Suprapubic skin (tissue), 4 donors: ENCODE measurements around the gene IQCE. TPM values are rescaled to one million over a fixed set of nuclear protein-coding genes. Genes with fewer than 3 reads are reported as not detected.
"Not testable (repeated sequence)": the region's sequence is repeated elsewhere in the genome, so short reads cannot be mapped to it uniquely, and the experiment has no call there.

ENCODE experiments used
- DNase-seq, 2 donors: peaks; one replicate each; pipeline ENCODE4 v3.0.0-alpha.2; 2019; ENCODE audit warnings: low spot score in 2 of 2
- H3K27ac ChIP-seq: fragments of 200-600 bp; sonication (generic); one replicate; pipeline ENCODE4 v1.5.1; 2019
- H3K27me3 ChIP-seq: fragments of 200-600 bp; sonication (generic); one replicate; pipeline ENCODE4 v1.5.1; 2019
- H3K36me3 ChIP-seq: fragments of 200-600 bp; sonication (generic); one replicate; pipeline ENCODE4 v1.5.1; 2019
- H3K4me1 ChIP-seq: fragments of 200-600 bp; sonication (generic); one replicate; pipeline ENCODE4 v1.5.1; 2019
- H3K4me3 ChIP-seq: fragments of 200-600 bp; sonication (generic); one replicate; pipeline ENCODE4 v1.5.1; 2019; ENCODE audit warnings: mild to moderate bottlenecking
- H3K9me3 ChIP-seq: fragments of 200-600 bp; sonication (generic); one replicate; pipeline ENCODE4 v1.5.1; 2019
- EP300 ChIP-seq: sonication (generic); formaldehyde crosslinking; IDR thresholded peaks from one replicate; pipeline ENCODE4 v1.6.1; 2017; ENCODE audit warnings: antibody characterized with exemption
- POLR2A ChIP-seq, 2 donors: fragments of 450-650 bp; IDR thresholded peaks; one replicate each; pipeline ENCODE4 v1.6.1; 2017; ENCODE audit warnings: antibody characterized with exemption in 2 of 2, mild to moderate bottlenecking in 2 of 2, moderate library complexity in 2 of 2
- POLR2AphosphoS5 ChIP-seq, 3 donors: sonication (generic); formaldehyde crosslinking; IDR thresholded peaks; one replicate each; pipeline ENCODE4 v1.6.1; 2017; ENCODE audit warnings: antibody characterized with exemption in 3 of 3
- WGBS: methylation state at CpG from one replicate; pipeline ENCODE4 v1.1.5; 2018; 5-methylcytosine and 5-hydroxymethylcytosine counted together
- total RNA-seq, 4 donors: library from RNA; depleted of rRNA; stranded (reverse); fragments of >200 nt; gene quantifications; one replicate each; pipeline ENCODE4 v1.1.0, GENCODE V29; 2016
- TF ChIP-seq, protein P1 (sequence below), 2 donors: fragments of 200-600 bp in 1 of 2; fragments of 450-650 bp in 1 of 2; sonication (generic) in 1 of 2; IDR thresholded peaks; one replicate each; pipeline ENCODE4 v1.5.1; 2016 to 2019; ENCODE audit warnings: antibody characterized with exemption in 2 of 2, mild to moderate bottlenecking in 1 of 2, moderate library complexity in 1 of 2

Gene IQCE
- total RNA-seq, 4 donors from 2014 or later, result 10.1 to 18.8 (median 15.7) TPM

DNA sequence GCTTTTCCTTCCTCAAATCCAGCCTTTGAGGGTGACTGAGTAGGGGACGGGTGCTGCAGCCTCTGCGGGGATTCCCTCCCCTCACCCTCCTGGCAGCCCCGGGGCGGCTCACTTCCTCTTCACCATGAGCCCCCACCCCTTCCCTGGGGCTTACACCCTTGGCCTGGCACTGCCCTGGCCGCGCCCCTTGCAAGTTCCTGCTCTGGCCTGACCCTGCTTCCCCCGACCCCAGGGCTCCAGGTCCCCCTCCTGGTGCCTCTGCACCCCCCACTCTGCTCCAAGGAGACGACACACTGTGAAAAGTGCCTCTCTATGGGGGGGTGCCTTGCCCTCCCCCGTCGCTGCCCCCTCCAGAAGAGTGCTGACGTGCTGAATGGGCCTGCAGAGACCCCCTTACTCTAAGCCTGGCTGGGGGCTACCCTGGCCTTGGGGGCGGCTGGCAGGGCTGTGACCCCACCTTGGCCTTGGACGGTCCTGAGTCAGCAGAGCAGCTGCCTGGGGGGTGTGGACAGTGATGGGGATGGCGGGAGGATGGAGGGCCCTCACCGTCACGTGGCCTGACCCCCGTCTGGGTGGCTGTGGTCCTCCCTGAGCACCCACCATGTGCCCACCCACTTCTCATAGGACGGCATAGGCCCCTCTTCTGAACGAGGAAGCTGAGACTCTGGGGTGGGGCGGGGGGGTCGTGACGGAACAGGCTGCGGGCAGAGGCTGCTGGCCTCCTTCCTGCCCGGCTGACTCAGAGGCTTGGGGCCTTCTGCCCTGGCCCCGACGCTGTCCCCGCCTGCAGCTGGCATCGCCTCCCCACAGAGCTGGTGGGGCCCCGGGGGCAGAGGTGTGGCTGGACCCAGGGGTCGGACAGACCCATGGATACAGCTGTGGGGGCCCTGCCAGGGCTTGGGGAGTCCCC is 29.4 kb upstream of the IQCE start:
- TF ChIP-seq POLR2A (IDR thresholded peaks at IDR 0.05) (no peak), POLR2AphosphoS5 (IDR thresholded peaks at IDR 0.05) (no peak), EP300 (no peak)
- TF ChIP-seq, protein P1, sequence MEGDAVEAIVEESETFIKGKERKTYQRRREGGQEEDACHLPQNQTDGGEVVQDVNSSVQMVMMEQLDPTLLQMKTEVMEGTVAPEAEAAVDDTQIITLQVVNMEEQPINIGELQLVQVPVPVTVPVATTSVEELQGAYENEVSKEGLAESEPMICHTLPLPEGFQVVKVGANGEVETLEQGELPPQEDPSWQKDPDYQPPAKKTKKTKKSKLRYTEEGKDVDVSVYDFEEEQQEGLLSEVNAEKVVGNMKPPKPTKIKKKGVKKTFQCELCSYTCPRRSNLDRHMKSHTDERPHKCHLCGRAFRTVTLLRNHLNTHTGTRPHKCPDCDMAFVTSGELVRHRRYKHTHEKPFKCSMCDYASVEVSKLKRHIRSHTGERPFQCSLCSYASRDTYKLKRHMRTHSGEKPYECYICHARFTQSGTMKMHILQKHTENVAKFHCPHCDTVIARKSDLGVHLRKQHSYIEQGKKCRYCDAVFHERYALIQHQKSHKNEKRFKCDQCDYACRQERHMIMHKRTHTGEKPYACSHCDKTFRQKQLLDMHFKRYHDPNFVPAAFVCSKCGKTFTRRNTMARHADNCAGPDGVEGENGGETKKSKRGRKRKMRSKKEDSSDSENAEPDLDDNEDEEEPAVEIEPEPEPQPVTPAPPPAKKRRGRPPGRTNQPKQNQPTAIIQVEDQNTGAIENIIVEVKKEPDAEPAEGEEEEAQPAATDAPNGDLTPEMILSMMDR (IDR thresholded peaks at IDR 0.05), result no peak
- no peak for DNase-seq
- Histone ChIP-seq H3K27me3 (no peaks in the 10 kb centered on the region), H3K4me3 (no peak overlapping the region), H3K4me1 (peaks cover 80% of the 10 kb centered on the region), H3K27ac (peak overlapping the region; percentile 77), H3K9me3 (no peaks in the 10 kb centered on the region), H3K36me3 (peaks cover 14% of the 10 kb centered on the region)
- 34% methylated on average over 9 of the region's 30 CpGs for WGBS

DNA sequence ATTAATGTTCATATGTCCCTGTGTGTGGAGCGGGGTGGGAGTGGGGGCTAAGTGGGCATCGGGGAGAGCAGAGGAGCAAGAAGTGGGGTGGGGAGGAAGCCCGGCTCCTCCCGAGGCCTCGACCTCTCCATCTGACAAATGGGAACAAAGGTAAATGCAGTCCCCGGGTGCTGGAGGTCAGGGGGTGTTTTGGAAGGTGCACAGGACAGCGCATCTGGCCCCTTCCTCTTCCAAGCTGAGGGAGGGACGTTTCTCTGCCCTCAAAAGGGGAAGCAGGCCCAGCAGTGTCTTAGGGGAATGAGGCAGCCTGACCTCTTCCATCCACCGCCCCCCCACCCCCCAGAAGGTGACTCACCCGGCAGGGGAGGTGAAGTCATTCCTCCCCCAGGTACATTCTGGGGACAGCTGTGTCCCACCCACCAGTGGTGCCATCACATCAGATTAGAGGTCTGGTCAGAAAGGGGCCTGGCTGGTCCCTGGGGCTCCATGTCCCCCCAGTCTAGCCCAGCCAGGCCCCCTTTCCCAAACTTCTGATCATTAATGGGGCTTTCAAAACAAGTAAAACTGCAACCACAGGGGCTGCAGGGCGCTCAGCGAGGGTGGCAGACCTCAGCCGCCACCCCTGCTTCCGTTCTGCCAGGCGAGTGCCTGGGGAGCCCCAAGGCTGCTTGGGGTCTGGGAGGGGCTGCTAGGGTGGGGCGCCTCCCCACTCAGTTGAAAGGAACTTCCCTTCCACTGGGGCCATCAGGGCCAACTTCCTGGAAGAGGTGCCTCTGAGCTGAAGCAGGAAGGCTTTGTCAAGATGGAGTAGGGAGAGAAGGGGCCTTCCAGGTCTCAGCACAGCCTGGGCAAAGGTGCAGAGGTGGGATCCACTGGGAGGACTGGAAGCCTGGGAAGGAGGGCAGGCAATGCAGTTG is 28.4 kb upstream of the IQCE start:
- DNase-seq, result no peak
- no peaks in the 10 kb centered on the region for H3K27me3 ChIP-seq
- peak overlapping the region; percentile 77 for H3K27ac ChIP-seq
- peaks cover 72% of the 10 kb centered on the region for H3K4me1 ChIP-seq
- peaks cover 14% of the 10 kb centered on the region for H3K36me3 ChIP-seq
- TF ChIP-seq POLR2A (IDR thresholded peaks at IDR 0.05), result no peak
- TF ChIP-seq, protein P1 (IDR thresholded peaks at IDR 0.05), result no peak
- no peak for TF ChIP-seq POLR2AphosphoS5 (IDR thresholded peaks at IDR 0.05)
- TF ChIP-seq EP300, result no peak
- H3K9me3 ChIP-seq, result no peaks in the 10 kb centered on the region
- no peak overlapping the region for H3K4me3 ChIP-seq
- 42% methylated on average over 8 of the region's 16 CpGs for WGBS

DNA sequence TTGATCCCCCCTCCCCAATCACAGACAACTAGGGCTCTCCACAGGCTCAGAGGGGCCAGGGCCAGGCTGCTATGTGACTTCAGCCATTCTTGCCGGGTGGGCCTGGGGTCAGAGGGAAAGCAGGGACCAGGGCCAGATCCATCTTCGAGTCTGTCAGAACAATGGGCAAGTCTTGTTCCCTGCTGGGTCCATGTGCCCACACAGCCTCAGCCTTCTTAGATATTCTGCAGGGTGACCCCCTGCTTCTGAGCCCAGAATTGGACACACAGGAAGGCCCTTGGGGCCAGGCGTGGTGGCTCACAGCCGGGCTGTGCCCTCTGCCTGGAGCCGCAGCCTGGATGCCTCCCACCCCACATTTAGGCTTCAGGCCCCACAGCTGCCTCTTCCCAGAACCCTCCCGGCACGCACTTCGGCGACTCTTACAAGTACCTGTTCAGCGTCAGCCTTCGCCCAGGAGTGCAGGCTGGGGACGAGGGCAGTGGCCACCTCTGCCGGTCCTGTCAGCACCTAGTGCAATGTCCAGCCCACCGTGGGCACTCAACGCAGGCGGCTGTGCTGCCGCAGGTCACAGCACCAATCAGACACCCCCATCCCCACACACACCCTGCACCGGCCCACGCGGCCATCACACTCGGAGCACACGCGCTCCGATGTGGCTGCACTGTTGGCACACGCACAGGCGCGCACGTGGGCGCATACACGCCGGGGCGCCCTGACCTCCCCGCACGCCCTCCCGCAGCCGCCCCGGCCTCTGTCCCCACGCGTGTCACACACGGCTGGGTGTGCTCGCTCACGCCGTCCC is 27.6 kb upstream of the IQCE start:
- not testable (repeated sequence) for DNase-seq, H3K27me3 ChIP-seq, H3K9me3 ChIP-seq, H3K36me3 ChIP-seq
- peaks cover 66% of the 10 kb centered on the region for H3K4me1 ChIP-seq
- WGBS, result 30% methylated on average over 2 of the region's 43 CpGs
- H3K4me3 ChIP-seq, result peak overlapping the region; percentile 10
- H3K27ac ChIP-seq, result peak overlapping the region; percentile 77

DNA sequence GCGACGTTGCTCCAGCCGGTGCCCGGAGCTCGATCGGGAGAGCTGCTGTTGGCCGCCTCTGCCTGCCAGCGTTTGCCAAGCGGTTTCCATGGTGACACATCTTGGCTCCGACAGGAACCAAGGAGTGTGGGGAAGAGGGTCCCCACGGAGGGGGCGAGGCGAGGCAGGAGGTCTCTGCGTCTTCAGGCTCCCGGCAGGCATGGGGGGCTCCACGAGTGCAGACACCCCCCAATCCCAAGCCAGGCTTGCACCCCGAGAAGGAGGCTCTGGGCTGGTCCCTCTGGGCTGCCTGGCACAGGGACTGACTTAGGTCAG is 27.0 kb upstream of the IQCE start:
- not testable (repeated sequence) for H3K27me3 ChIP-seq, H3K9me3 ChIP-seq, DNase-seq, H3K36me3 ChIP-seq
- Histone ChIP-seq H3K27ac (peak overlapping the region; percentile 77), H3K4me1 (peaks cover 60% of the 10 kb centered on the region), H3K4me3 (peak overlapping the region; percentile 10)
- 35% methylated on average over 8 of the region's 17 CpGs for WGBS

DNA sequence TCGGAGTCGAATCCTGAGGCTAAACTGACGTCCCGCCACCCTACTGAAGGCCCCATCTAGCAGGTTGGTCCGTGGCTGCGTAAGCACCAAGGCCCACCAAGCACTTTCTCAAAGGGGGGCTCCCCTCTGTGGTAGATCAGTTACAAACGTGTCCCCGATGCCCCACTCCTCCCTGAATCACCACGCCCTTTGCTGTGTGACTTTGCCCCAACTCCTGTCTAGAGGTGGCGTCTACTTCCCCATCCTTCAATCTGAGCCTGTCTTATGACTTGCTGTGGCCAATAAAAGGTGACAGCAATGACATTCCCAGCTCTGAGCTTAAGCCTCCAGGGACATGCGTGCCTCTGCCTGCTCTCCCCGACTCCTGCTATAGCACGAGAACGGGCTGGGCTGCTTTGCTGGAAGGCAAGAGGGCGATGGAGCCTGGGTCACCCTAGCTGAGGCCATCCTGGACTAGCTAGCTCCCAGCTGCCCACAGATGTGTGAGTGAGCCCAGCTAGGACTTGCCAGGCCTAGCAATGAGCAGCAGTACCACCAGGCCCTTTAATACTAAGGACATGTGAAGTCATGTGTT is 26.5 kb upstream of the IQCE start:
- not testable (repeated sequence) for H3K4me3 ChIP-seq, H3K9me3 ChIP-seq, DNase-seq, H3K36me3 ChIP-seq, H3K27me3 ChIP-seq
- 68% methylated on average over 5 of the region's 15 CpGs for WGBS
- H3K4me1 ChIP-seq, result peaks cover 55% of the 10 kb centered on the region
- H3K27ac ChIP-seq, result peak overlapping the region; percentile 77

DNA sequence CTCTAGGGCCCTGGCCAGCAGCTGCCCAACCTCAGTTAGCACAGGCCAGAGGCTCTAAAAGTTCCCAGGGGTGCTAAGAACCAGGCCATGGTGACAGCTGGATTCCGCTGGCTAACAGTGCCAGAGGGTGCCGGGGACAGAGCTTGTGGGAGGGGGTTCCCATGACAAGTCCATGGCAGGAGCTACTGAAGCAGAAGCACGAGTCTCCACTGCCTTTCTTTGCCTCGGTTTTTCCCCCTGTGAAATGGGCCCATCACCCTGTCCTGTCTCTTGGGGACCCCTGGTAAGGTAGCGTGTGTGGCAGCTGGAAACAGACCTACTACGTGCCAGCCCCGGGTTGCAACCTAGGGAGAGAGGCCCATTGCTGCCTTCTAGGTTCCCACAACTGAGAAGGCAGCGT is 26.0 kb upstream of the IQCE start:
- not testable (repeated sequence) for H3K9me3 ChIP-seq, H3K27ac ChIP-seq, H3K27me3 ChIP-seq, H3K4me3 ChIP-seq, H3K36me3 ChIP-seq, DNase-seq
- H3K4me1 ChIP-seq, result peaks cover 49% of the 10 kb centered on the region
- WGBS, result no CpG with 5 or more reads among the region's 8 CpGs

DNA sequence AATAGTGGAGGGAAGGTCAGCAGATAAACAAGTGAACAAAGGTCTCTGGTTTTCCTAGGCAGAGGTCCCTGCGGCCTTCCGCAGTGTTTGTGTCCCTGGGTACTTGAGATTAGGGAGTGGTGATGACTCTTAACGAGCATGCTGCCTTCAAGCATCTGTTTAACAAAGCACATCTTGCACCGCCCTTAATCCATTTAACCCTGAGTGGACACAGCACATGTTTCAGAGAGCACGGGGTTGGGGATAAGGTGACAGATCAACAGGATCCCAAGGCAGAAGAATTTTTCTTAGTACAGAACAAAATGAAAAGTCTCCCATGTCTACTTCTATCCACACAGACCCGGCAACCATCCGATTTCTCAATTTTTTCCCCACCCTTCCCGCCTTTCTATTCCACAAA is 25.2 kb upstream of the IQCE start:
- not testable (repeated sequence) for H3K36me3 ChIP-seq, H3K27ac ChIP-seq, H3K4me3 ChIP-seq, H3K27me3 ChIP-seq, DNase-seq, H3K9me3 ChIP-seq
- peaks cover 42% of the 10 kb centered on the region for H3K4me1 ChIP-seq
- 45% methylated on average over 5 of the region's 8 CpGs for WGBS

DNA sequence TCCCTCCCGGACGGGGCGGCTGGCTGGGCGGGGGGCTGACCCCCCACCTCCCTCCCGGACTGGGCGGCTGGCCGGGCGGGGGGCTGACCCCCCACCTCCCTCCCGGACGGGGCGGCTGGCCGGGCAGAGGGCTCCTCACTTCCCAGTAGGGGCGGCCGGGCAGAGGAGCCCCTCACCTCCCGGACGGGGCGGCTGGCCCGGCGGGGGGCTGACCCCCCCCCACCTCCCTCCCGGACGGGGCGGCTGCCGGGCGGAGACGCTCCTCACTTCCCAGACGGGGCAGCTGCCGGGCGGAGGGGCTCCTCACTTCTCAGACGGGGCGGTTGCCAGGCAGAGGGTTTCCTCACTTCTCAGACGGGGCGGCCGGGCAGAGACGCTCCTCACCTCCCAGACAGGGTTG is 24.6 kb upstream of the IQCE start:
- Histone ChIP-seq H3K27ac (peak overlapping the region; percentile 78), H3K4me1 (peaks cover 35% of the 10 kb centered on the region), H3K4me3 (peak overlapping the region; percentile 38), H3K36me3 (peaks cover 15% of the 10 kb centered on the region)
- DNase-seq, H3K9me3 ChIP-seq, H3K27me3 ChIP-seq: not testable (repeated sequence)
- no CpG with 5 or more reads among the region's 34 CpGs for WGBS

DNA sequence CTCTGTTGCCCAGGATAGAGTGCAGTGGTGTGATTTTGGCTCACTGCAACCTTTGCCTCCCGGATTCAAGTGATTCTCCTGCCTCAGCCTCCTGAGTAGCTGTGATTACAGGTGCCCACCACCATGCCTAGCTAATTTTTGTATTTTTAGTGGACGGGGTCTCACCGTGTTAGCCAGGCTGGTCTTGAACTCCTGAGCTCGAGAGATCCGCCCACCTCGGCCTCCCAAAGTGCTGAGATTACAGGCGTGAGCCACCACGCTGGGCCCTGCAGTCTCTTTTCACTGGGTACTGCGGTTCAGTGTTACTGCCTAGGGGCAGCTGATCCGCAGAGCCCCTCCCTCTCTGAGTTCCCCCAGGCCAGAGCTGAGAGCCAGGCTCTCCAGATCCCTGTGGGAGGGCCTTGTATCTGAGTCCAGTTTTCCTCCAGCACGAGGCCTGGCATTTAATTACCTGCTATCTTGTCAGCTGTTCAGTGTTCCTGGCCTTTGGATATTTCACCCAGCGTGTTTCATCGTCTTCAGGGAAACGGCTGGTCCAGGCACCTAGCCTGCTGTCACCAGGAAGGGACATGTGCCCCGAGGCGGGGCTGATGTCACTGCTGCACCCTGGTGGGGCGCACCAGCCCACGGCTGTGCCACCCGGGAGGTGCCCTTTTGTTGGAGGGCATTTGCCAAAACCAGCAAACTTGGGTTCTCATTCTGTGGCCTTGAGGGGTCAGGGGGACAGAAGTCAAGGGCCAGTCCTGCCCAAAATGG is 22.7 kb upstream of the IQCE start:
- H3K27me3 ChIP-seq, H3K9me3 ChIP-seq, DNase-seq, H3K27ac ChIP-seq, H3K4me3 ChIP-seq: not testable (repeated sequence)
- Histone ChIP-seq H3K36me3 (peaks cover 32% of the 10 kb centered on the region), H3K4me1 (peaks cover 17% of the 10 kb centered on the region)
- WGBS, result 93% methylated on average over 3 of the region's 19 CpGs
